ENCODE results near the gene PCDHGA3. TPM values are rescaled to one million over a fixed set of nuclear protein-coding genes. Genes with fewer than 3 reads are reported as not detected.

PCDHGA3 gene
- total RNA-seq, 1 donor from 2014 or later: 4.4 TPM

Other genes starting within 250 kb of the PCDHGA3 start
- gene PCDHB2, start 249.2 kb upstream of the PCDHGA3 start, total RNA-seq: 0.09 and 0.93 TPM in 2 replicates
- gene PCDHB3, start 243.4 kb upstream of the PCDHGA3 start, total RNA-seq: 0.23 TPM in 1 of 2 replicates, not detected in the other
- 0.35 and 0.94 TPM in 2 replicates for gene PCDHB4, start 222.0 kb upstream of the PCDHGA3 start, total RNA-seq
- gene PCDHB5, start 208.6 kb upstream of the PCDHGA3 start, total RNA-seq: 0.34 and 2.2 TPM in 2 replicates
- 0.12 TPM in 1 of 2 replicates, not detected in the other for gene PCDHB6, start 193.8 kb upstream of the PCDHGA3 start, total RNA-seq
- 0.23 and 0.34 TPM in 2 replicates for gene PCDHB7, start 171.2 kb upstream of the PCDHGA3 start, total RNA-seq
- gene PCDHB8, start 166.0 kb upstream of the PCDHGA3 start, total RNA-seq: not detected in 2 replicates
- gene PCDHB16, start 161.4 kb upstream of the PCDHGA3 start, total RNA-seq: under 0.01 and 1.1 TPM in 2 replicates
- 0.23 and 0.43 TPM in 2 replicates for gene PCDHB9, start 156.7 kb upstream of the PCDHGA3 start, total RNA-seq
- 0.12 and 0.17 TPM in 2 replicates for gene PCDHB10, start 151.5 kb upstream of the PCDHGA3 start, total RNA-seq
- 0.12 TPM in 1 of 2 replicates, not detected in the other for gene PCDHB11, start 144.2 kb upstream of the PCDHGA3 start, total RNA-seq
- under 0.01 and 0.26 TPM in 2 replicates for gene PCDHB12, start 135.1 kb upstream of the PCDHGA3 start, total RNA-seq
- 0.35 and 0.43 TPM in 2 replicates for gene PCDHB13, start 129.9 kb upstream of the PCDHGA3 start, total RNA-seq
- gene PCDHB14, start 120.5 kb upstream of the PCDHGA3 start, total RNA-seq: 0.70 TPM in 1 of 2 replicates, not detected in the other
- under 0.01 and 0.12 TPM in 2 replicates for gene PCDHB15, start 98.4 kb upstream of the PCDHGA3 start, total RNA-seq
- not detected in 2 replicates for gene SLC25A2, start 39.8 kb upstream of the PCDHGA3 start, total RNA-seq
- 34.3 and 45.5 TPM in 2 replicates for gene TAF7, start 23.0 kb upstream of the PCDHGA3 start, total RNA-seq
- 0.35 and 0.85 TPM in 2 replicates for gene PCDHGA1, start 13.3 kb upstream of the PCDHGA3 start, total RNA-seq
- 2.2 and 3.5 TPM in 2 replicates for gene PCDHGA2, start 5.1 kb upstream of the PCDHGA3 start, total RNA-seq
- gene PCDHGB1, start 6.3 kb downstream of the PCDHGA3 start, total RNA-seq: 0.82 and 0.94 TPM in 2 replicates
- 2.8 and 3.9 TPM in 2 replicates for gene PCDHGA4, start 11.2 kb downstream of the PCDHGA3 start, total RNA-seq
- 0.77 and 3.3 TPM in 2 replicates for gene PCDHGB2, start 16.2 kb downstream of the PCDHGA3 start, total RNA-seq
- 0.68 and 2.1 TPM in 2 replicates for gene PCDHGA5, start 20.3 kb downstream of the PCDHGA3 start, total RNA-seq
- gene PCDHGB3, start 26.4 kb downstream of the PCDHGA3 start, total RNA-seq: 0.58 and 1.8 TPM in 2 replicates
- gene PCDHGA6, start 30.1 kb downstream of the PCDHGA3 start, total RNA-seq: 3.7 and 4.3 TPM in 2 replicates
- gene PCDHGA7, start 38.9 kb downstream of the PCDHGA3 start, total RNA-seq: 4.4 and 5.1 TPM in 2 replicates
- 11.6 and 12.8 TPM in 2 replicates for gene PCDHGB4, start 43.9 kb downstream of the PCDHGA3 start, total RNA-seq
- 0.70 and 1.4 TPM in 2 replicates for gene PCDHGA8, start 48.8 kb downstream of the PCDHGA3 start, total RNA-seq
- gene PCDHGB5, start 54.1 kb downstream of the PCDHGA3 start, total RNA-seq: 19.2 and 23.3 TPM in 2 replicates
- gene PCDHGA9, start 58.9 kb downstream of the PCDHGA3 start, total RNA-seq: 1.4 and 2.5 TPM in 2 replicates
- gene PCDHGB6, start 64.2 kb downstream of the PCDHGA3 start, total RNA-seq: 0.93 and 1.4 TPM in 2 replicates
- gene PCDHGA10, start 69.2 kb downstream of the PCDHGA3 start, total RNA-seq: 6.9 and 8.6 TPM in 2 replicates
- gene PCDHGB7, start 73.8 kb downstream of the PCDHGA3 start, total RNA-seq: 8.3 and 12.5 TPM in 2 replicates
- gene PCDHGA11, start 77.2 kb downstream of the PCDHGA3 start, total RNA-seq: 11.7 and 12.9 TPM in 2 replicates
- gene PCDHGA12, start 86.7 kb downstream of the PCDHGA3 start, total RNA-seq: 18.8 and 27.2 TPM in 2 replicates
- 55.5 and 77.5 TPM in 2 replicates for gene PCDHGC3, start 132.1 kb downstream of the PCDHGA3 start, total RNA-seq
- 0.23 and 0.26 TPM in 2 replicates for gene PCDHGC4, start 141.2 kb downstream of the PCDHGA3 start, total RNA-seq
- 0.43 and 0.58 TPM in 2 replicates for gene PCDHGC5, start 145.3 kb downstream of the PCDHGA3 start, total RNA-seq